ENCODE data around the gene ABCB4.

DNA sequence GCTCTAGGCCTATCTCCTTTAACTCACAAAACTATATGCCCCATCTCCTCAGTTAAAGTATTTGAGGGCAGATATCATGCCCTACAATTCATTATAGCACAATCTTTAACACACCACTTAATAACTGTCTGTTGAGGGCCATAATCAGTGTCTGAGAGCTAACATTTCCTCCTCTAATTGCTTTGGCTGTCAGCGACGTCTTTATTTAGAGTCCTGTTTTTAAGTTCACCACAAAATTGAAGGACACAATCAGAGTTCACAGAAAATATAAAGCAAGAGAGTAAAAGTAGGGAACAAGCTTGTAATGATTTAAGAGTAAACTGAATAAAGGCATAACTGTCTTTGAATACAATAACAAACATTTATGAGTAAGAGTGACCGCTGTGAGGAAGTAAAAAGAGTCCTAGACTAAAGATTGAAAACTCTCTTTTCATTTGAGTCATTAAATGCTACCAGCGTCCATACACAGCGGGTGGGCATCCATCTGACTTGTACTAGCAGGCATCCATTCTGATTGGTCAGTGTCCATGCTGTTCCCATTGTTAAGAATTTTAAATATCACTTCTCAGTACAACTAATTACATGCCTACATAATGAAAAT lies 38.4 kb upstream of the ABCB4 start:
- TF ChIP-seq CTCF (conservative IDR thresholded peaks at IDR 0.05; ENCODE audit: low read depth in 2 of 2) (no peak), EZH2phosphoT487 (IDR thresholded peaks at IDR 0.05; ENCODE audit: unreplicated experiment) (no peak), POLR2AphosphoS5 (IDR thresholded peaks at IDR 0.05; ENCODE audit: low read depth) (no peak), EZH2 (IDR thresholded peaks at IDR 0.05; ENCODE audit: low read depth, unreplicated experiment) (no peak), ZNF331 (CRISPR knock-in tag; IDR thresholded peaks at IDR 0.05; ENCODE audit: low read depth) (no peak), STAT1 (IDR thresholded peaks at IDR 0.05; ENCODE audit: unreplicated experiment) (no peak)
- TF ChIP-seq, protein P1, sequence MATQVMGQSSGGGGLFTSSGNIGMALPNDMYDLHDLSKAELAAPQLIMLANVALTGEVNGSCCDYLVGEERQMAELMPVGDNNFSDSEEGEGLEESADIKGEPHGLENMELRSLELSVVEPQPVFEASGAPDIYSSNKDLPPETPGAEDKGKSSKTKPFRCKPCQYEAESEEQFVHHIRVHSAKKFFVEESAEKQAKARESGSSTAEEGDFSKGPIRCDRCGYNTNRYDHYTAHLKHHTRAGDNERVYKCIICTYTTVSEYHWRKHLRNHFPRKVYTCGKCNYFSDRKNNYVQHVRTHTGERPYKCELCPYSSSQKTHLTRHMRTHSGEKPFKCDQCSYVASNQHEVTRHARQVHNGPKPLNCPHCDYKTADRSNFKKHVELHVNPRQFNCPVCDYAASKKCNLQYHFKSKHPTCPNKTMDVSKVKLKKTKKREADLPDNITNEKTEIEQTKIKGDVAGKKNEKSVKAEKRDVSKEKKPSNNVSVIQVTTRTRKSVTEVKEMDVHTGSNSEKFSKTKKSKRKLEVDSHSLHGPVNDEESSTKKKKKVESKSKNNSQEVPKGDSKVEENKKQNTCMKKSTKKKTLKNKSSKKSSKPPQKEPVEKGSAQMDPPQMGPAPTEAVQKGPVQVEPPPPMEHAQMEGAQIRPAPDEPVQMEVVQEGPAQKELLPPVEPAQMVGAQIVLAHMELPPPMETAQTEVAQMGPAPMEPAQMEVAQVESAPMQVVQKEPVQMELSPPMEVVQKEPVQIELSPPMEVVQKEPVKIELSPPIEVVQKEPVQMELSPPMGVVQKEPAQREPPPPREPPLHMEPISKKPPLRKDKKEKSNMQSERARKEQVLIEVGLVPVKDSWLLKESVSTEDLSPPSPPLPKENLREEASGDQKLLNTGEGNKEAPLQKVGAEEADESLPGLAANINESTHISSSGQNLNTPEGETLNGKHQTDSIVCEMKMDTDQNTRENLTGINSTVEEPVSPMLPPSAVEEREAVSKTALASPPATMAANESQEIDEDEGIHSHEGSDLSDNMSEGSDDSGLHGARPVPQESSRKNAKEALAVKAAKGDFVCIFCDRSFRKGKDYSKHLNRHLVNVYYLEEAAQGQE (IDR thresholded peaks at IDR 0.05; ENCODE audit: unreplicated experiment): no peak

Measured in GM23338 (cell line).